HG03060 (cell line): ENCODE results near the gene VAT1.
A peak's percentile ranks its signal among the peaks of the same experiment; 100 is the strongest.
"Not testable (repeated sequence)": the region's sequence is repeated elsewhere in the genome, so short reads cannot be mapped to it uniquely, and the experiment has no call there.

ENCODE experiments used
- ATAC-seq: cut with Tn5 transposase; IDR thresholded peaks from one replicate; pipeline ENCODE4 v1.9.1; 2021; ENCODE audit warnings: low read depth, moderate number of reproducible peaks; ENCODE audit not compliant: unreplicated experiment

Gene VAT1

GRCh38 chr17:43010667-43011308 is 11.4 kb downstream of the VAT1 start:
- ATAC-seq = no peak

DNA sequence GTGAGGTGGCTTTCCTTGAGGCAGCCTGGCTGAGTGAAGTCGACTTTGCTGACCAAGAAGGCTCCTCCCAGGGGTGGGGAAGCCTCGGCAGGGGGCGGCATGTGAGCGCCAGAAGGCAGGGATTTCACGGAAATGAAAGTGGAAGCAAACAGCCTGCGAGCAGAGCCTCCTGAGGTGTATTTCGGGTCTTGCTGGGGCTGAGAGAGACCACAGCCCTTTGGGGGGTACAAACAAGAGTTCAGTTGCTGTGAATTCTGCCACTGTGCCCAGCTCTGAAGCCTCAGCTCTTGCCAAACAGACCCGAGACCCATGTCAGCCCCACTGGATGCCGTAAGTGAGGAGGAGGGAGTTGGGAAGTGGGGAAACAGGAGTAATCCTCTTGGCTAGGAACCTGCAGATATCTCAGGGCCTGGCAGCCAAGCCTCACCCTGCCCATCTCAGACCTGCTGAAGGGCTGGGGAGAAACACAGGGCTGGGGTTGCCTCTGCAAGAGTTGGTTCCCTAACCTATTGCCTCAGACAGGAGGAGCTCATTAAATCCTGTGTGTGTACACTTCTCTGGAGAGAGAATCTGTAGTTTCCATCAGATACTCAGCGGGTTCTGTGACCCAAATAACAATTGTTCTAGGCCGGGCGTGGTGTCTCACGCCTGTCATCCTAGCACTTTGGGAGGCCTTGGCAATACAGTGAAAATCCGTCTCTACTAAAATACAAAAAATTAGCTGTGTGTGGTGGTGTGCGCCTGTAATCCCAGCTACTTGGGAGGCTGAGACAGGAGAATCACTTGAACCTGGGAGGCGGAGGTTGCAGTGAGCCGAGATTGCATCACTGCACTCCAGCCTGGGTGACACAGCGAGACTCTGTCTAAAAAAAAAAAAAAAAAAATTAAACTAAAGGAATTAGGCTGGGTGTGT is 15.3 kb downstream of the VAT1 start, which contains the start of gene IFI35:
IFI35 (plus strand) TSS at position 146 of the 913 bp plus-strand sequence; CDS start at position 310, 164 bp downstream.
- no peak for ATAC-seq

GRCh38 chr17:43003542-43004172 is 18.5 kb downstream of the VAT1 start:
- ATAC-seq = no peak

DNA sequence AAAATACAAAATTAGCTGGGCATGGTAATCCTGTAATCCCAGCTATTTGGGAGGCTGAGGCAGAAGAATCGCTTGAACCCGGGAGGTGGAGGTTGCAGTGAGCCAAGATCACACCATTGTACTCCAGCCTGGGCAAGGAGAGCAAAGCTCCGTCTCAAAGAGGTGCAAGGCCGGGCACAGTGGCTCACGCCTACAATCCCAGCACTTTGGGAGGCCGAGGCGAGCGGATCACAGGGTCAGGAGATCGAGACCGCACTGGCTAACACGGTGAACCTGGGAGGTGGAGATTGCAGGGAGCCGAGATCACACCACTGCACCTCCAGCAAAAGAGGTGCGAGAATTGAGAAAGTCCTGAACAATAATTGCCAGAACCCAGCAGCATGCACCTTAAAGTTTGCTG is 21.3 kb downstream of the VAT1 start:
- not testable (repeated sequence) for ATAC-seq

- ATAC-seq = no peak
Observed at GRCh38 chr17:42999003-42999525, 23.1 kb downstream of the VAT1 start.

- ATAC-seq = peak; percentile 90
Observed at GRCh38 chr17:42997984-42998938, 23.9 kb downstream of the VAT1 start, which contains the start of gene RPL27. RPL27 (plus strand) TSS chr17:42998419; CDS start chr17:42998751, 332 bp downstream.

DNA sequence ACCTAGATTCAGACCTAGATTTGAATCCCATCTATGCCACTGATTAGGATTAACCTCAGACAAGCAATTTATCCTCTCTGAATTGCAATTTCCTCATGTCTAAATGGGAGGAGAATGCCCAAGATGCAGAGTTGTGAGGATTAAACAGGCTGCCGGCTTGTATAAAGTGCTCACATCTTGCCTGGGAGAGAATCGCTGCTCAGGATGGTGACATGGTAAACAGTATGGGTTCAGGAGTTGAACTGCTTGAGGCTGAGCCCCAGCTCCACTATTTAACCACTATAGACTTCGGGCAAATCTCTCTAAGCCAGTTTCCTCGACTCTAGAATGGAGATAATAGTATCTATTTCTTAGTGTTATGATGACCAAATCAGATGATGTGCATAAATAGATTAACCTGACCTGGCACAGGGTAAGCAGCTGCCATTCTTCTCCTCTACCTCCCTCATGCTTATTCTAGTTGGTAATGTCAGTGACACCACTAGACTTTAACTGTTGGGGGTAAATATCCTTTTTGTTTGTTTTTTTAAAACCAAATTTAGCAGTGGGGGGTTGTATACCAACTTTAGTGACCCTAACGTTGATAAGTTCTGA is 24.7 kb downstream of the VAT1 start:
- no peak for ATAC-seq

DNA sequence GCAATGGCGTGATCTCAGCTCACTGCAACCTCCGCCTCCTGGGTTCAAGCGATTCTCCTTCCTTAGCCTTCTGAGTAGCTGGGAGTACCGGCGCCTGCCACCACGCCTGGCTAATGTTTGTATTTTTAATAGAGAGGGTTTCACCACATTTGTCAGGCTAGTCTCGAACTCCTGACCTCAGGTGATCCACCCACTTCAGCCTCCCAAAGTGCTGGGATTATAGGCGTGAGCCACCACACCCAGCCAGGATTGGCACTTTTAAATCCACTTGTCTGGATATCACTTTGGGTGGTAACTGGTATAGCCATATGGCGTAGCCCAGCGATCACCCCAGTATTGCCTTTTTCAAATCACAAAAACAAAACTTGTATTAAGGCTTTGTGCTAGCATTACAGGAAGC is 28.3 kb downstream of the VAT1 start:
- not testable (repeated sequence) for ATAC-seq

GRCh38 chr17:42992872-42993271 is 29.3 kb downstream of the VAT1 start:
- ATAC-seq = no peak

DNA sequence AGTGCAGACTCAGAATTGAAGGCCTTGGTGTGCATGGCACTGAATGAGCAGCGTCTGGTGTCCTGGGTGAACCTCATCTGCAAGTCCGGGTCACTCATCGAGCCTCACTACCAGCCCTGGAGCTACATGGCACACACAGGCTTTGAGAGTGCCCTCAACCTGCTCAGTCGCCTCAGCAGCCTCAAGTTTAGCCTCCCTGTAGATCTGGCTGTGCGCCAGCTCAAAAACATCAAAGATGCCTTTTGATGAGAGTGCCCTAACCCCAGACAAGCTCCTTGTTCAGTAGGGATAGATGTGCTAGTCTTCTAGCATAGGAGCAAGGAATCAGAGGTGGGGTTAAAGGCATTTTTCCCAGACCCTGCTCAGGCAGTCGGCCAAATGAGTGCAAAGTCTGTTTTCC is 30.7 kb downstream of the VAT1 start:
- no peak for ATAC-seq

DNA sequence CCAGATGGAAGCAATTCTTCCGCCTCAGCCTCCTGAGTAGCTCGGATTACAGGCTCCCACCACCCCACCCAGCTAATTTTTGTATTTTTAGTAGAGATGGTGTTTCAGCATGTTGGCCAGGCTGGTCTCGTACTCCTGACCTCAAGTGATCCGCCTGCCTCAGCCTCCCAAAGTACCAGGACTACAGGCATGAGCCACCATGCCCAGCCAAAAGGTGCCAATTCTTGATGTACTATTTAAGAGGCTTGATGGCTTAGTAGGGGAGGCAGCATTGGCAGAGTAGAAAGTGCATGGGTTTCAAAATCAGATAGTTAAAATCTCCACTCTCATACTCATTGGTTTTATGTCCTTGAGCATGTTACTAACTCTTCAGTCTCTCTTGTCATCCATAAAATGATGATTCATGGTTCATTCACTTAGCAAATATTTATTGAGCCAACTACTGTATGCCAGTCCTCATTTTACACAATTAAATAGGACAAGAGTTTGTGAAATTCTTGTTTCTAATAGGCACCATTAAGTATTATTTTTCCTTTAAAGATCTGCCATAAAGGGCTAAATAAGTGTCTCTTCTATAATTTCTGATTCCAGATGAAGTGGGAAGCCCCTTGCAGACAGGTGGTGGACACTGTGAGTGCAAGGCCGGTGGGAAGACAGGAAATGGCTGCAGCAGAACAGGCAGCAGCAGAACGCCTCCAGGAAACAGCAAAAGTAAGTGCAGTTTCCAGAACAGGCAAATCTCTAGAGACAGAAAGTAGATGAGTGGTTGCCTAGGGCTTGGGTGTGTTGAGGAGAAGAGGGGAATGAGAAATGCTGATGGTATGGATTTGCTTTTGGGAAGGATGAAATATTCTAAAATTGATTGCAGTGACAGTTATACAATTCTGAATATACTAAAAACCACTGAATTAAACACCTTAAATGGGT is 32.2 kb downstream of the VAT1 start:
- no peak for ATAC-seq

DNA sequence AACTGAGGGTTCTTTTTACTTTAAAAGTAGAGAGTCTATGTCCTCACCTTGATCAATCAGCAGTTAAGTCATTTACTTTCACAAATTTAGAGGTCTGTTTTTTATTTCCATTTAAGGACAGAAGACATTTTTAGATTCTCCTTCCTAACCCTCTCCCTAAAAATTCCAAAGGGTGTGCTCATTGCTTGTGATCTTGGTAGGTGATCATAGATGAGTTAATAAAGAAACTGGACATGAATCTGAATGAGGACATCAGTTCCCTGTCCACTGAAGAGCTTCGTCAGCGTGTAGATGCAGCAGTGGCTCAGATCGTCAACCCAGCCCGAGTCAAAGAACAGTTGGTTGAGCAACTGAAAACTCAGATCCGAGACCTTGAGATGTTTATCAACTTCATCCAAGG is 33.0 kb downstream of the VAT1 start:
- no peak for ATAC-seq

DNA sequence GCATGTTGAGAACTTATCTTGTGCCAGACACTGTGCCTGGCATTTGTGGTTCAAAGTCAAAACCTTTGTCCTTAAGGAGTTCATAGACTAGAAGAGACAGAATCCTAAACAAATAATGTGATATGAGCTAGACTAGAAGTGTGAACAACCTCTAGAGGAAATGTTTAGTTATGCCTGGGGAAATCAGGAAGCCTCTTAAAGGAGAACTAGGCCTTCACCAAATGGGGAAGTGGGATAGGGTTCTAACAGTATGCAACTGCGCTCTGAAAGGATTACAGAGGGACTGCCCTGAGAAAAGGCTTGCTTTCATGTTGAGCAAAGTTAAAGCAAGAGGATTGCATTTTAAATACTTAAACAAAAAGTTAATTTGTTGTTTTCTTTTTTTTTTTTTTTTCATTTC is 37.0 kb downstream of the VAT1 start:
- ATAC-seq = no peak

DNA sequence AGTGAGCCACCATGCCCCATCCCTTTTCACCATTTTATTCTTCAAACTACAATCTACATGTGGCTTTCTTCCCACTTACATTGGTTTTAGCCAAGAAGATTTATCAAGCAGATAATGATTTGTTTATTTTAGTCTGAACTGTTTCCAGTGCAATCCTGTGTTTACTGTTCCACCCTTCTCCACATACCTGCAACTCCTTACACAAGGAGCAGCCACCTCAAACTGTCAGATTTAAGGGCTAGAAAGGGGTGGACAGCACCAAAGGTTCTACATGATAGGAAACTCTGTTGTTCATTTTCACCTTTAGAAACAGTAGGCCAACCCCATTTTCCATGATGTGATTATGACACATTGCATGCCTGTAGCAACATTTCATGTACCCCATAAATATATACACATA is 39.9 kb downstream of the VAT1 start:
- no peak for ATAC-seq

GRCh38 chr17:42980766-42981397 is 41.3 kb downstream of the VAT1 start:
- ATAC-seq = no peak

- ATAC-seq = peak; percentile 45
Observed at GRCh38 chr17:42980274-42980765, 41.9 kb downstream of the VAT1 start, which contains the start of gene RUNDC1. RUNDC1 (plus strand) TSS chr17:42980565; CDS start chr17:42980577, 12 bp downstream.

DNA sequence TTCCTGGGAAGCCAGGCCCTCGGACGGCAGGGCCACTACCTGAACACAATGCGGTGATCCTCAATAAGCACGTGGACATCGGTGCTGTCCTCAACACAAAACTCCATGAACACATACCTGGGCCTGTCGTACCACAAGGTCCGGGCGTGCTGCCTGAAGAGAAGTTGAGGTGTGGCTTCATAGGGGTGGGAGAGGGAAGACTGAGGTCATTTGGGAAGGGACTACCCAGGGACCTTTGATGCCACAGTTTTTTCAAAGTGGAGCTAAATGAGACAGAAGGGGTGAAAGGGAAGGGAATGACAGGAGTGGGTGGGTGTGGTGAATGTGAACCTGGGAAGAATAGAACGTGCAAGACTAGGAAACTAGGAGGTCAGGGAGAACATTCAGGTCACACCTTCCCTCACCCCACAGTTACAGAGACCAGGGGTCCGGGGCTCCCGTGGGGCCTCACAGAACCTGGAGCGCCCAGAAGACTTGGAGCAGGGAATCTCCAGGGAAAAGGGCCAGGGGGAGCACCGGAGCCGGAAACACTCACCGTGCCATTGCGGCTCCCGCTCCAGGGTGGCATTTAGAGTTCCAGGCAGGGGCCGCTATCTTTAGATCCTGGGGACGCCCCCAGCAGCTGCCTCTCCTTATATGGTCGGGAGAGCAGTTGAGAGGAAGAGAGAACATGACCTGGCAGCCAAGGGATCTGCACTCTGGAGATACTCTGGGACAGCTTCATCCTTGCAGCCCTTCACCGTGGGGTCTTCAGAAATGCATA is 42.5 kb downstream of the VAT1 start, which contains the start of gene PTGES3L:
PTGES3L (minus strand) TSS at position 570 of the 763 bp plus-strand sequence; CDS start at position 543, 27 bp downstream.
- ATAC-seq = no peak
